NCI-H2171 treated with DMSO at 0.1 percent for 48 hours (cell line): ENCODE results near the gene COQ10A.
"Not testable (repeated sequence)": the region's sequence is repeated elsewhere in the genome, so short reads cannot be mapped to it uniquely, and the experiment has no call there.

ENCODE experiments used
- DNase-seq: peaks from one replicate; lab custom pipeline; 2025; lab: John Stamatoyannopoulos, UW

The COQ10A gene

GRCh38 chr12:56280849-56281248 lies 14.1 kb downstream of the COQ10A start:
- DNase-seq: no peak

GRCh38 chr12:56282030-56282429 lies 15.3 kb downstream of the COQ10A start:
- no peak for DNase-seq

GRCh38 chr12:56282579-56282978 lies 15.8 kb downstream of the COQ10A start:
- no peak for DNase-seq

GRCh38 chr12:56284263-56284662 lies 17.5 kb downstream of the COQ10A start:
- not testable (repeated sequence) for DNase-seq

- no peak for DNase-seq
These were observed 19.5 kb downstream of the COQ10A start for GRCh38 chr12:56286044-56286830.

- no peak for DNase-seq
These were observed 22.1 kb downstream of the COQ10A start for GRCh38 chr12:56288705-56289387.

GRCh38 chr12:56293795-56294194 lies 27.1 kb downstream of the COQ10A start:
- no peak for DNase-seq

- DNase-seq: no peak
These were observed 29.6 kb downstream of the COQ10A start for GRCh38 chr12:56296295-56296694.

- no peak for DNase-seq
These were observed 30.7 kb downstream of the COQ10A start for GRCh38 chr12:56297400-56297799.

- no peak for DNase-seq
These were observed 32.1 kb downstream of the COQ10A start for GRCh38 chr12:56298828-56299227.

- DNase-seq: peak; percentile 34
These were observed 32.6 kb downstream of the COQ10A start for GRCh38 chr12:56299308-56299852.

GRCh38 chr12:56299853-56300643 lies 33.3 kb downstream of the COQ10A start, which contains the start of gene CS:
TSS of gene CS (minus strand) at chr12:56300330. CDS start at chr12:56300201, 129 bp downstream.
- peak; percentile 97 for DNase-seq

- DNase-seq: no peak
These were observed 34.1 kb downstream of the COQ10A start for GRCh38 chr12:56300644-56301464.

- DNase-seq: no peak
These were observed 37.5 kb downstream of the COQ10A start for GRCh38 chr12:56304276-56304675.

- DNase-seq: no peak
These were observed 38.3 kb downstream of the COQ10A start for GRCh38 chr12:56304872-56305590.

GRCh38 chr12:56307221-56307965 lies 40.7 kb downstream of the COQ10A start:
- no peak for DNase-seq

- no peak for DNase-seq
These were observed 42.0 kb downstream of the COQ10A start for GRCh38 chr12:56308714-56309113.

- DNase-seq: no peak
These were observed 44.3 kb downstream of the COQ10A start for GRCh38 chr12:56311003-56311402.

GRCh38 chr12:56315249-56315621 lies 48.5 kb downstream of the COQ10A start:
- no peak for DNase-seq
